ENCODE results near the gene ETF1. TPM values are rescaled to one million over a fixed set of nuclear protein-coding genes. Genes with fewer than 3 reads are reported as not detected.
A peak's percentile ranks its signal among the peaks of the same experiment; 100 is the strongest.
"Not testable (repeated sequence)": the region's sequence is repeated elsewhere in the genome, so short reads cannot be mapped to it uniquely, and the experiment has no call there.

Gene ETF1
- total RNA-seq, 1 donor from 2014 or later = 140 TPM

GRCh38 chr5:138529812-138530211 lies 13.2 kb downstream of the ETF1 start:
- no peak for DNase-seq (ENCODE audit: low read depth, low spot score)

GRCh38 chr5:138528744-138529469 lies 14.1 kb downstream of the ETF1 start:
- DNase-seq (ENCODE audit: low read depth, low spot score) = no peak

- no peak for DNase-seq (ENCODE audit: low read depth, low spot score)
These were observed 14.8 kb downstream of the ETF1 start for GRCh38 chr5:138528208-138528607.

- no peak for DNase-seq (ENCODE audit: low read depth, low spot score)
These were observed 15.9 kb downstream of the ETF1 start for GRCh38 chr5:138527170-138527569.

- no peak for DNase-seq (ENCODE audit: low read depth, low spot score)
These were observed 19.6 kb downstream of the ETF1 start for GRCh38 chr5:138523406-138523805.

- no peak for DNase-seq (ENCODE audit: low read depth, low spot score)
These were observed 22.1 kb downstream of the ETF1 start for GRCh38 chr5:138520971-138521370.

- DNase-seq (ENCODE audit: low read depth, low spot score) = no peak
These were observed 25.6 kb downstream of the ETF1 start for GRCh38 chr5:138517437-138517836.

- DNase-seq (ENCODE audit: low read depth, low spot score) = no peak
These were observed 27.3 kb downstream of the ETF1 start for GRCh38 chr5:138515556-138516245.

GRCh38 chr5:138514021-138514420 lies 29.0 kb downstream of the ETF1 start:
- no peak for DNase-seq (ENCODE audit: low read depth, low spot score)

GRCh38 chr5:138508958-138509357 lies 34.1 kb downstream of the ETF1 start:
- no peak for DNase-seq (ENCODE audit: low read depth, low spot score)

GRCh38 chr5:138507485-138507884 lies 35.6 kb downstream of the ETF1 start:
- not testable (repeated sequence) for DNase-seq (ENCODE audit: low read depth, low spot score)

GRCh38 chr5:138506370-138507306 lies 36.4 kb downstream of the ETF1 start:
- DNase-seq (ENCODE audit: low read depth, low spot score) = no peak

GRCh38 chr5:138504799-138505198 lies 38.2 kb downstream of the ETF1 start:
- DNase-seq (ENCODE audit: low read depth, low spot score) = no peak

GRCh38 chr5:138503487-138504270 lies 39.4 kb downstream of the ETF1 start:
- peak; percentile 27 for DNase-seq (ENCODE audit: low read depth, low spot score)

- no peak for DNase-seq (ENCODE audit: low read depth, low spot score)
These were observed 40.5 kb downstream of the ETF1 start for GRCh38 chr5:138502521-138502920.

GRCh38 chr5:138502121-138502520 lies 40.9 kb downstream of the ETF1 start:
- DNase-seq (ENCODE audit: low read depth, low spot score) = no peak

- DNase-seq (ENCODE audit: low read depth, low spot score) = no peak
These were observed 44.7 kb downstream of the ETF1 start for GRCh38 chr5:138498376-138498775.

- DNase-seq (ENCODE audit: low read depth, low spot score) = no peak
These were observed 47.7 kb downstream of the ETF1 start for GRCh38 chr5:138495351-138495750.

GRCh38 chr5:138492560-138493045 lies 50.4 kb downstream of the ETF1 start:
- DNase-seq (ENCODE audit: low read depth, low spot score) = no peak

- DNase-seq (ENCODE audit: low read depth, low spot score) = peak; percentile 37
These were observed 51.1 kb downstream of the ETF1 start for GRCh38 chr5:138491669-138492559.

Data from pulmonary artery endothelial cell (primary cell).